GM19455 (cell line): ENCODE results near the gene ATP6V0E2.
"Not testable (repeated sequence)": the region's sequence is repeated elsewhere in the genome, so short reads cannot be mapped to it uniquely, and the experiment has no call there.

Experiments
- ATAC-seq: cut with Tn5 transposase; IDR thresholded peaks from one replicate; pipeline ENCODE4 v1.9.1; 2021; ENCODE audit not compliant: unreplicated experiment

Gene ATP6V0E2

DNA sequence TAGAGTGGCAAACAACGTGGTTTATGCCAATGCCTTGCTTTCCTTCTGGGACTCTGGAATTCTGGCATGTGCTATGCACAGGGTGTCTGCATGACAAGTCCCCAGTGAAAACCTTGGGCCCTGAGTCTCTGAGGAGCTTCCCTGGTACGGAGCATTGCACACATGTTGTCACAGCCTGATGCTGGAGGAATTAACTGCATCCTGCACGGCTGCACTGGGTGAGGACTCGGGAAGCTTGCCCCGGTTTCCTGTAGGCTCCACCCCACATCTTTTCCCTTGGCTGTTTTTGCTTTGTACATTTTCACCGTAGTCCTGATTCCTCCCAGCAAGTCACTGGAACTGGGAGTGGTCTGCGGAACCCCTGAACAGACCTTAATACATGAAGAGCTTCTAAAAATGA is 52.6 kb downstream of the ATP6V0E2 start:
- not testable (repeated sequence) for ATAC-seq
